ENCODE data around the gene ILDR2.

Gene ILDR2

DNA sequence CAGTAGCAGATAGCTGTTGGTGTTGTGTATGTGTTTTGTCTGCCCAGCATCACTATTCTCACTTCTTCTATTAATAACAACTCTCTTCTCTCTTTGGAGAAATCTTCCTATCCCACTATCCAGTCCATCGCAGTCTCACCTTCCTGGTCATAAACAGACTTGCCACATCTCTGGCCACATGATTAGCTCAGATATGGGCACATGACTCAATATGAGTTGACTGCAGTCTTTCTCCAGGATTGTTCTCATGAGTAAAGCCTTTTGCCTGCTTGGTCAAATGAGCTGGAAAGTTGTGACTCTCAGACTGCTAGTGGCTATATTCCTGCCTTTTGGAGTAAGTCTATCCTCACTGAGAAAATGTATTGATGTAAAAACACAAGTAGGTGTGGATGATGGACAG lies 66.4 kb downstream of the ILDR2 start:
- H3K4me3 ChIP-seq (ENCODE audit: low read length): no peak overlapping the region
- DNase-seq (ENCODE audit: low read depth): peak; percentile 70
- TF ChIP-seq, protein P1, sequence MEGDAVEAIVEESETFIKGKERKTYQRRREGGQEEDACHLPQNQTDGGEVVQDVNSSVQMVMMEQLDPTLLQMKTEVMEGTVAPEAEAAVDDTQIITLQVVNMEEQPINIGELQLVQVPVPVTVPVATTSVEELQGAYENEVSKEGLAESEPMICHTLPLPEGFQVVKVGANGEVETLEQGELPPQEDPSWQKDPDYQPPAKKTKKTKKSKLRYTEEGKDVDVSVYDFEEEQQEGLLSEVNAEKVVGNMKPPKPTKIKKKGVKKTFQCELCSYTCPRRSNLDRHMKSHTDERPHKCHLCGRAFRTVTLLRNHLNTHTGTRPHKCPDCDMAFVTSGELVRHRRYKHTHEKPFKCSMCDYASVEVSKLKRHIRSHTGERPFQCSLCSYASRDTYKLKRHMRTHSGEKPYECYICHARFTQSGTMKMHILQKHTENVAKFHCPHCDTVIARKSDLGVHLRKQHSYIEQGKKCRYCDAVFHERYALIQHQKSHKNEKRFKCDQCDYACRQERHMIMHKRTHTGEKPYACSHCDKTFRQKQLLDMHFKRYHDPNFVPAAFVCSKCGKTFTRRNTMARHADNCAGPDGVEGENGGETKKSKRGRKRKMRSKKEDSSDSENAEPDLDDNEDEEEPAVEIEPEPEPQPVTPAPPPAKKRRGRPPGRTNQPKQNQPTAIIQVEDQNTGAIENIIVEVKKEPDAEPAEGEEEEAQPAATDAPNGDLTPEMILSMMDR (IDR thresholded peaks at IDR 0.05; ENCODE audit: insufficient read depth, low read depth, low read length, missing control alignments): no peak

GRCh38 chr1:166907763-166908162 lies 67.6 kb downstream of the ILDR2 start:
- no peak overlapping the region for H3K4me3 ChIP-seq (ENCODE audit: low read length)
- TF ChIP-seq, protein P1 (IDR thresholded peaks at IDR 0.05; ENCODE audit: insufficient read depth, low read depth, low read length, missing control alignments): no peak
- no peak for DNase-seq (ENCODE audit: low read depth)

GRCh38 chr1:166907051-166907450 lies 68.3 kb downstream of the ILDR2 start:
- no peak for DNase-seq (ENCODE audit: low read depth)
- H3K4me3 ChIP-seq (ENCODE audit: low read length): no peak overlapping the region
- TF ChIP-seq, protein P1 (IDR thresholded peaks at IDR 0.05; ENCODE audit: insufficient read depth, low read depth, low read length, missing control alignments): no peak

DNA sequence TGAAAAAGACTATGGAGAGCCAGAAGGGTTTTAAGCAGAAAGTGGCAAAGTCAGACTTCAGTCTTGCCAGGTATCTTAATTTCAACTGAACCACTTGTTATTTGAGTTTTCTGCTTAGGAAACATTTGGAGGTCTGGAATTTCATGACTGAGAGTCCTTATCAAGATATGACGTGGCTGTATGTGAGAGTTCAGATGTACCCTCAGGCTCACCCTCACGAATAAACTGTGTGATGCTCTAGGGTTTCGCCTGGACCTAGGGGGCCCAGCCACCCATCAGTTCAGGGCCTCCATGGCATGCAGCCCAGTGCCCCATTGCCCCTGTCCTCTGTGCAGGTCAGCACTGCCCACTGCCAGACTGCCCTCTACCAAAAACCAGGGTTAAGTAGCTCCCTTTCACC lies 68.7 kb downstream of the ILDR2 start:
- no peak for DNase-seq (ENCODE audit: low read depth)
- TF ChIP-seq, protein P1 (IDR thresholded peaks at IDR 0.05; ENCODE audit: insufficient read depth, low read depth, low read length, missing control alignments): no peak
- H3K4me3 ChIP-seq (ENCODE audit: low read length): no peak overlapping the region

DNA sequence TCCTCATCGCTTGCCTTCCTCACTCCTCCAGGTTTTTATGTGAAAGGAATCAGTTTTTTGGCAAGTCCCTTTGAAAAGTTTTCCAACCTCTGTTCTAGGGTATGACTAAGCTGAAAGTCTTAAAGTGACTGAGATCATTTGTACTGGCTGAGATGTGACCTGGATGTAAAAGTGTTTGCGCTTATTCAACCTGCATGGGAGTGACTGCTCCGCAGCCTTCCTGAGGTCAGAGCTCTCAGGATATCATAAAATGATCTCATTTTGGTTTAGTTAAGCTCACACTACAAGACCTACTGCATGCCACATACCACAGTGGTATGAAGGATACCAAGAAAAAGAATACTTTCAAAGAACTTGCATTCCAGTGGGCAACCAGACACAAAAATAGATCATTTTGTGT lies 69.4 kb downstream of the ILDR2 start:
- TF ChIP-seq, protein P1 (IDR thresholded peaks at IDR 0.05; ENCODE audit: insufficient read depth, low read depth, low read length, missing control alignments): no peak
- H3K4me3 ChIP-seq (ENCODE audit: low read length): no peak overlapping the region
- DNase-seq (ENCODE audit: low read depth): peak; percentile 8

GRCh38 chr1:166905136-166905535 lies 70.2 kb downstream of the ILDR2 start:
- no peak for DNase-seq (ENCODE audit: low read depth)
- TF ChIP-seq, protein P1 (IDR thresholded peaks at IDR 0.05; ENCODE audit: insufficient read depth, low read depth, low read length, missing control alignments): no peak
- no peak overlapping the region for H3K4me3 ChIP-seq (ENCODE audit: low read length)

DNA sequence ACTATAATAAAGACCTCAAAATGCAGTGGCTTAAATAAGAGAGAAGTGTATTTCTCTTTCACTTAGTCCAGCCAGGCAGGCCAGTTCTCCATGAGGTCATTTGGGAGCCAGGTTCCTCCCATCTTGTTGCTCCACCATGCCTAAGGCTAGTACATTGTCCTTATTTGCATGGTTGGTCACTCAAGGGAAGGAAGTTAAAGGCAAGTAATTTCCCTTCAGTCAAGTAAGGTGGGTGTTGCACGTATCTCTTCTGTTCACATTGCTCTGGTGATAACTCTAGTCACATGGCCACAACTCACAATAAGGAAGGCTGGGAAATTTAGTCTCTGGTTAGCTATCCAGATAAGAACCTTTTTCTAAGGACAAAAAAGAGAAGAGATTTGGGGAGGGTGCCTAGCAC lies 72.1 kb downstream of the ILDR2 start:
- H3K4me3 ChIP-seq (ENCODE audit: low read length): no peak overlapping the region
- no peak for DNase-seq (ENCODE audit: low read depth)
- TF ChIP-seq, protein P1 (IDR thresholded peaks at IDR 0.05; ENCODE audit: insufficient read depth, low read depth, low read length, missing control alignments): no peak

Measured in epithelial cell of esophagus (primary cell).